Measurements from ENCODE around the gene PTK7.
A peak's percentile ranks its signal among the peaks of the same experiment; 100 is the strongest.
"Not testable (repeated sequence)": the region's sequence is repeated elsewhere in the genome, so short reads cannot be mapped to it uniquely, and the experiment has no call there.

Gene PTK7

DNA sequence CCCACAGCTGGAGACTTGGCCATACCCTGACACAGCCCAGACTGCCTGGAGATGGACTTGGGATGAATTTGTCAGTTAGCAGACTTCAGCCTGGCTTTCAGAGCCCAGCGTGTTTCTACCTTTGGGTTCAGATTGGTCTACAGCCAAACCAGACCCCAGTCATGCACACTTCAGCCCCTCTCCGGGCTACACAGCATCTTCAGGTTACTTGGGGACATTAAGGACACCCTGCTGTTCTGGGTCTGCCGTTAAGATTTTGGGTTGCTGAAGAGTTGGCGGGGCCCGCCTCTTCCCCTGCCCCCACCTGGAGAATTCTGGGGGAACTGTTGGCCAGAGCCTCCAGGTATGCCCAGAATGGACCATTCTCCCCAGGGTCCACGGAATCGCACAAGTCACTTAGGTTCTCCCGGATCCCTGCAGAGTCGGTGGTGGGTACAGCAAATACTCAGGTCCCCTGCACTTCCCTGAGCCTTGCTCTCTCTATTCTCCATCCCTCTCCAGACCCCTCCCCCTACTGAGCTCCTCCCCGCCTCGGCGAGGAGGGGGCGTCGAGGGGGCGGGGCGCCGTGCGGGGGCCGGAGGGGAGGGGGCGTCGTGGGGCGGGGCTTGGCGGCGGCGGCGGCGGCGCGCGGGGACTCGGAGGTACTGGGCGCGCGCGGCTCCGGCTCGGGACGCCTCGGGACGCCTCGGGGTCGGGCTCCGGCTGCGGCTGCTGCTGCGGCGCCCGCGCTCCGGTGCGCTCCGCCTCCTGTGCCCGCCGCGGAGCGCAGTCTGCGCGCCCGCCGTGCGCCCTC lies at the start of gene PTK7:
PTK7 (plus strand) TSS at position 645 of the 794 bp plus-strand sequence. CDS start 175 bp downstream, outside the sequence.
- H3K27ac Mint-ChIP-seq: no peak within 1 kb of the TSS
- H3K9me3 Mint-ChIP-seq: no peaks in the 10 kb centered on the region
- H3K36me3 Mint-ChIP-seq (ENCODE audit: low read depth): no peaks in the 10 kb centered on the region
- peaks cover 4% of the 10 kb centered on the region for H3K4me1 Mint-ChIP-seq (ENCODE audit: low read depth)
- peaks cover 20% of the 10 kb centered on the region for H3K27me3 Mint-ChIP-seq
- H3K4me3 Mint-ChIP-seq: peak within 1 kb of the TSS; percentile 71

DNA sequence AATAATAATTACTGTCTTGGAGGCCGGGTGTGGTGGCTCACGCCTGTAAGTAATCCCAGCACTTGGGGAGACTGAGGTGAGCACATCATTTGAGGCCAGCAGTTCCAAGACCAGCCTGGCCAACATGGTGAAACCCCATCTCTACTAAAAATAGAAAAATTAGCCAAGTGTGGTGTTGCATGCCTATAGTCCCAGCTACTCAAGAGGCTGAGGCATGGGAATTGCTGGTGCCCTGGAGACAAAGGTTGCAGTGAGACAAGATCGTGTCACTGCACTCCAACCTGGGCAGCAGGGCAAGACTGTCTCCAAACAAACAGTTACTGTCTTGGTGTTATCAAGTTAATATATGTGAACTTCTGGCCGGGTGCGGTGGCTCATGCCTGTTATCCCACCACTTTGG lies 49.7 kb upstream of the PTK7 start:
- Mint-ChIP-seq H3K4me1 (ENCODE audit: low read depth) (peaks cover 26% of the 10 kb centered on the region), H3K4me3 (no peak overlapping the region), H3K36me3 (ENCODE audit: low read depth) (peaks cover 54% of the 10 kb centered on the region), H3K9me3 (no peaks in the 10 kb centered on the region), H3K27ac (no peak overlapping the region), H3K27me3 (no peaks in the 10 kb centered on the region)

DNA sequence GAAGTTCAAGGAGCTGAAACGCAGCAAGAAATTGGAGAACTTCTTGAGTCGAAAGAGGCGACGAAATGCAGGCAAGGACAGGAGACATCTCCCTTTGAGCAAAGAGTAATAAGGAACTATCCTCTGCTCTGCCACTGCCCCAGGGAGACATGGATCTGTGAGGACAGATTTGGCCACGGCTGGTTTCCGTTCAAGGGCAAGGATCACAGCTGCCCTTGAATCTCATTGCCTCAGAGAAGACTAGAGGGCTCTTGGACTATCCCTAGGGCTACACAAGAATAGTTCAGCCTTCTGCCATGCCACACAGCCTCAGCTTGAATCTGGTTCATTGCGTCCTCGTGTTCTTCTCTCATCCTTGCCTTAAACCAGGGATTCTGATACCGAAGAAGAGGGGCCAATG lies 47.0 kb upstream of the PTK7 start:
- H3K4me1 Mint-ChIP-seq (ENCODE audit: low read depth): peaks cover 7% of the 10 kb centered on the region
- no peak overlapping the region for H3K27ac Mint-ChIP-seq
- H3K27me3 Mint-ChIP-seq: no peaks in the 10 kb centered on the region
- no peaks in the 10 kb centered on the region for H3K9me3 Mint-ChIP-seq
- H3K36me3 Mint-ChIP-seq (ENCODE audit: low read depth): peaks cover 60% of the 10 kb centered on the region
- no peak overlapping the region for H3K4me3 Mint-ChIP-seq

DNA sequence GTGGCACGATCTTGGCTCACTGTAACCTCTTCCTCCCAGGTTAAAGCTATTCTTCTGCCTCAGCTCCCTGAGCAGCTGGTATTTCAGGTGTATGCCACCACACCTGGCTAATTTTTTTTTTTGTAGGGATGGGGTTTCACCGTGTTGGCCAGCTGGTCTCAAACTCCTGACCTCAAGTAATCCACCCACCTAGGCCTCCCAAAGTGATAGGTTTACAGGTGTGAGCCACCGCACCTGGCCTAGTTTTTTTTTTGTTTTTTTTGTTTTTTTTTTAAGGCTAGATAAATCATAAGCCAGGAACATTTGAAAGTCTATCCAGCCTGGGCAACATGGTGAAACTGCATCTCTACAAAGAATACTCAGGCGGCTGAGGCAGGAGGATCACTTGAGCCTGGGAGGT lies 43.8 kb upstream of the PTK7 start:
- Mint-ChIP-seq H3K27me3 (no peaks in the 10 kb centered on the region), H3K36me3 (ENCODE audit: low read depth) (peaks cover 46% of the 10 kb centered on the region)

DNA sequence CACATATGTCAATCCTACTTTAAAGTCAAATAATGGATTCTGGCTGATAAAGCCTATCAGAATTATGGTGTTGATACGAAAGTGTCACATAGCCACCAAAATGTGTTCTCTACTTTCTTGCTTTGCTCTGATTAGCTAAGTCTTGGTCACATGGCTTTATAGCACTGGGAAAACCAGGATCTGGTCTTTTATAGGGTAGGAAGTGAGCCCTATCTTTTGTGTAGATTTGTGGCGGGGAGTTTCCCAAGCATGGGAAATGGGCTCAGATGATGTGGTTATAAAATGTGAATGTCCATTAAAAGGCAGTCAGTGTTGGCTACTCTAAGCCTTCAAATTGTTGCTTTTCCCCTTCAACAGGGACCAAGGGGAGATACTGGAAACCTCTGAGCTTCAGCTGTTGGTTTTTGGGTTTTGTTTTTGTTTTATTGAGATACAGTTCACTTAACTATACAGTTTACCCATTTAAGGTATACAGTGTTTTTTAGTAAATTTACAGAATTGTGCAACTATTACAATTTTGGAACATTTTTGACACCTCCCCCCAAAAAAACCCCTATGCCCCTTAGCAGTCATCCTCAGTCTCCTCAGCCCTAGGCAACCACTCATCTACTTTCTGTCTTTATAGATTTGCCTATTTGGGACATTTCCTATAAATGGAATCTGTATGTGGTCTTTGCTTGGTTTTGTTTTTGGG lies 42.5 kb upstream of the PTK7 start:
- H3K4me1 Mint-ChIP-seq (ENCODE audit: low read depth): no peaks in the 10 kb centered on the region
- H3K9me3 Mint-ChIP-seq: no peaks in the 10 kb centered on the region
- peak overlapping the region; percentile 27 for H3K27ac Mint-ChIP-seq
- H3K27me3 Mint-ChIP-seq: no peaks in the 10 kb centered on the region
- no peak overlapping the region for H3K4me3 Mint-ChIP-seq
- peaks cover 40% of the 10 kb centered on the region for H3K36me3 Mint-ChIP-seq (ENCODE audit: low read depth)

More for the DNA sequence above, 43.8 kb upstream of the PTK7 start:
- Mint-ChIP-seq H3K4me1 (ENCODE audit: low read depth) (no peaks in the 10 kb centered on the region), H3K9me3 (no peaks in the 10 kb centered on the region), H3K27ac (no peak overlapping the region), H3K4me3 (no peak overlapping the region)

DNA sequence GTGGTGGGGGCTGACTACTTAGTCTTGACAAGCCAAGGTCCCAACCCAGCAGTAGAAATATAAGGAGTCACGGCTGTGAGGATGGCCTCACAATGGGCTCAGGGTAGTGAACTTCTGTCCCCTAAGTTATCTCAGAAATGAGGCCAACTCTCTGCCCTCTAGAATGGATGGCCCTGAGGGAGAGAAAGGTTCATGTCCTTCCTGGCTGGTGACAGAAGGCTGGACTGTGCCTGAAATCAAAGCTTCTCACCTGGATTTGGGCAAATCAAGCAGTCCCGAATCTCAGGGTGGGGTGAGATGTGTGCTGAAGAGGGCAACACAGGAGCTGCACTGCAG lies 42.0 kb upstream of the PTK7 start:
- no peaks in the 10 kb centered on the region for H3K27me3 Mint-ChIP-seq
- no peaks in the 10 kb centered on the region for H3K4me1 Mint-ChIP-seq (ENCODE audit: low read depth)
- H3K36me3 Mint-ChIP-seq (ENCODE audit: low read depth): peaks cover 36% of the 10 kb centered on the region
- H3K4me3 Mint-ChIP-seq: no peak overlapping the region
- no peaks in the 10 kb centered on the region for H3K9me3 Mint-ChIP-seq
- no peak overlapping the region for H3K27ac Mint-ChIP-seq

DNA sequence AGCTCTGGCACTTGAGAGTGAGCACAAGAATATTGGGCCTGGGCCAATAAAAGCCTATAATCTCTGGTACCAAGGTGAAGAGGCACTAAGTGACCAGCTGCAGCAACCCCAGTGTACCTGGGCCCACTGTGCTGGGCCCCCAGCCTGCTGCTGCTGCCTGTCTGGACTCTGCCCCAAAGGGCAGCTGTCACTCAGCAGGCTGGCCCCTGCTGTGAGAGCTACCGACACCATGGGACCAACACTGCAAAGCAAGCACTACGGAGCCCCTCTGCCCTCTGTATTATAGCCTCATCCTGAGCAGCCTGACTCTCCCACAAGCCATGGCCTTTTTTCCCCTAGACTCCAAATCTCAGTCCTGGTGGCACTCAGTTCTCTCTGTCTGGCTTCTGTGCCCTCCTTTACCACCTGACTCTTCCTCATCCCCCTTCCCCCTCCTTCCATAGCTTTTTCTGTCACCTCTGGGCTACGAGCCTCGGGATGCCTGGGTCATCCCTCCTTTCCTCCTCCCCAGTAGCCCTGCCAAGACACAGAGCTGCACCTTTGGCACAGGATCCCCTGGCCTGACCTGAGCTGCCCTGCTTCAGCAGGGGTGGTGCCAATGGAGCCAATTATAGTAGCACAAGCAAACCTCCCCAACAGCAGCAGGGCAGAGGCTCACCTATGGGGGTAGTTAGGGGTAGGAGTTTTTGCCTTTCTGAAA lies 40.5 kb upstream of the PTK7 start:
- H3K9me3 Mint-ChIP-seq: no peaks in the 10 kb centered on the region
- no peak overlapping the region for H3K27ac Mint-ChIP-seq
- no peaks in the 10 kb centered on the region for H3K27me3 Mint-ChIP-seq
- H3K36me3 Mint-ChIP-seq (ENCODE audit: low read depth): peaks cover 33% of the 10 kb centered on the region
- no peaks in the 10 kb centered on the region for H3K4me1 Mint-ChIP-seq (ENCODE audit: low read depth)
- no peak overlapping the region for H3K4me3 Mint-ChIP-seq

DNA sequence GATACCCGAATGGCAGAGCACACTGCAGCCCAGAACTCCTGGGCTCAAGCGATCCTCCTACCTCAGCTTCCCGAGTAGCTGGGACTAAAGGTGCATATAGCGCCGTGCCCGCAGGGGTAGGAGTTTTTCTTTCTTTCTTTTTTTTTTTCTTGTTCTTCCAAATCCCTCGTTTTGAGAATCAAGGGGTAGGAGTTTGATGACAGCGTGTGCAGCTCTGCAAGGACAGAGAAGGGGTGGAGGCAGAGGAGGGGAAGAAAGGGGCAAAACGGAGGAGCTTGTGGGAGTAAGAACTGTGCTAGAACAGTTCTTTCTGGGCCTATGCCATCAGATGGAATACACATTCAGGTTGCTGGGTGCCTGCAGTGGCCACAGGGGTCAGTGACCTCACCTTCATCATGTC lies 39.4 kb upstream of the PTK7 start:
- H3K4me3 Mint-ChIP-seq: no peak overlapping the region
- no peaks in the 10 kb centered on the region for H3K9me3 Mint-ChIP-seq
- no peak overlapping the region for H3K27ac Mint-ChIP-seq
- peaks cover 33% of the 10 kb centered on the region for H3K36me3 Mint-ChIP-seq (ENCODE audit: low read depth)
- H3K4me1 Mint-ChIP-seq (ENCODE audit: low read depth): no peaks in the 10 kb centered on the region
- no peaks in the 10 kb centered on the region for H3K27me3 Mint-ChIP-seq

DNA sequence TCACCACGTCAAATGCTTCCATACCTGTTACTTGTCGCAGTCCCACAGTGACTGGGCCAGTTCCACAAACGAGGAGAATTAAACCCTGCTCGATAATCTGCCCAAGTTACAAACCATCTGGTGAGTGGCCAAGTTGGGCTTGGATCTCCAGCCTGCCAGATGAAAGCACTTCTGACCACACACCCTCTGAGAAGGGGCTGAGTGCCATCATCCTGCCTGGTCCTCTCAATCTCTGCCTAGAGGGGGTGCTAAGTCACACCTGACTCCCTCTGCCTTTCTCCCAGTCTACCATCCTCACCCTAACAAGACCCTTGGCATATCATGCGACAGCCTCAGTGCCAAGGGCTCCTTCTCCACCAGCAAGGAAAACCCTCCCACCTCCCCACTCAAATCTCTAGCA lies 38.9 kb upstream of the PTK7 start:
- no peaks in the 10 kb centered on the region for H3K27me3 Mint-ChIP-seq
- H3K9me3 Mint-ChIP-seq: no peaks in the 10 kb centered on the region
- H3K4me3 Mint-ChIP-seq: no peak overlapping the region
- H3K4me1 Mint-ChIP-seq (ENCODE audit: low read depth): no peaks in the 10 kb centered on the region
- peaks cover 31% of the 10 kb centered on the region for H3K36me3 Mint-ChIP-seq (ENCODE audit: low read depth)
- no peak overlapping the region for H3K27ac Mint-ChIP-seq

DNA sequence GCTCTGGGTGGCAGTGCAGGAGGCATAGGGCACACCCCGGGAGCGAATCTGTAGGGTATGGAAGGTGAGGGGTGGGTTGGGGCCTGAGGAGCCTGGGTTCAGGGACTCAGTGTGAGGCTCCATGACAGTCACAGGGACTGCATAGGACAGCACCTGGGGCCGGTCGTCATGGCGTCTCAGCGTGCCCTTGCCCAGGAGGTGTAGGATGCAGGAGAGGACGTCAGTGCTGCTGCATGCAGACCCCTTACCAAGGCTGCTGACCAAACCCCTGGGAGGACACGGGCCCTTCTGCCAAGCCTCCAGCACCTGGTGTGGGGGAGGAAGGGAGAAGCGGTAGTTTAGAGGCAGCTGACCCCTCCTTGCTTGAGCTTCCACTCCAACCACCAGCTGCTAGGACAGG lies 38.4 kb upstream of the PTK7 start:
- Mint-ChIP-seq H3K27ac (no peak overlapping the region), H3K36me3 (ENCODE audit: low read depth) (peaks cover 35% of the 10 kb centered on the region), H3K9me3 (no peaks in the 10 kb centered on the region), H3K4me3 (no peak overlapping the region), H3K4me1 (ENCODE audit: low read depth) (no peaks in the 10 kb centered on the region), H3K27me3 (no peaks in the 10 kb centered on the region)

DNA sequence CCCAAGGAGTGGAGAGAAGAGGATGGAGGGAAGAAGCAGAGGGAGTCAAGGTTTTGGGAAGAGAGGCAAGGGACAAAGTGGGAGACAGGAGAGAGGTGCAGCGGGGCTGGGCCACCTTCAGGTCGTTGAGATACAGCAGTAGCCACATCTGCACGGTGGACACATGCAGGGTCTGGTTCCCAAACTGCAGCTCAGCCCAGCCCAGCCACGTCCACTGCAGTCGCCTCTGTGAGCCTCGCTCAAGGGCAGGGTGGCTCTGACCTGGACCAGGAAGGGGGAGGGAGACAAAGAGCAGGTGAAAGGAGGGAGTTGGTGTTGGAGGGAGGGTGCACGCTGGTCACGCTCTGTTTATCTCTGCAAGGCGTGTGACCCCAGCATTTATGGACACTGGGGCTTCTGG lies 37.4 kb upstream of the PTK7 start:
- H3K4me1 Mint-ChIP-seq (ENCODE audit: low read depth): no peaks in the 10 kb centered on the region
- peaks cover 36% of the 10 kb centered on the region for H3K36me3 Mint-ChIP-seq (ENCODE audit: low read depth)
- H3K27ac Mint-ChIP-seq: no peak overlapping the region
- no peak overlapping the region for H3K4me3 Mint-ChIP-seq
- no peaks in the 10 kb centered on the region for H3K27me3 Mint-ChIP-seq
- H3K9me3 Mint-ChIP-seq: no peaks in the 10 kb centered on the region

DNA sequence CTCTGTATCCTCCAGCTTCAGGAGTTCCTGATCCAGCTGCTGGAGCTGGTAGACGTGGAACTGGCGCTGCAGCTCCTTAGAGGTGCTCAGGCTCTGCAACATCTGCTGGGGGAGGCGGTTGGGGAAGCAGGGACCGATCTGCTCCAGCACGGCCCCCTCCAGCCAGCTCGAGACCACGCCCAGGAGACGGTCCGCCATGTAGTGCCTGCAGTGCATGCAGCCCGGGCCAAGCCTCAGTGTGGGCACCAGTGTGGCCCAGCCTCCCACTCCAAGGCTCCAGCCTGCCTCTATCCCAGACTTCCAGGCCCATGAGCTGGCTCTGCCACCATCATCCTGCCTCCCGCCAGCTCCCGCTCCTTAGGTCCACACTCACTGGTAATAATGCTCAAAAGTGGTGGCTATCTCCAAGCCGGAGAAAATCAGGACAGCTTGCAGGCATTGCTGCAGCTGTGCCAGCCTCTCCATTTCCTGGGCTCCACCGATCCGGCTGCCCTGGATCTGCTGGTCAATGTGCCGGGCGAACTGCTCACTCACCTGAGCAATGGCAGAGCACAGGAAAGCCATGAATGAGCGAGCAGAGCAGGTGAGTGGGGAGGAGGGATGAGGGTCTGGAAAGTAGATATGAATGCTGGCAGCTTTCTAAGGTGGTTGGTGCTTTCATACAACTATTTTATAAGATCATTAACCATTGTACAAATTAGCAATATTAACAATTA lies 35.4 kb upstream of the PTK7 start:
- Mint-ChIP-seq H3K4me3 (no peak overlapping the region), H3K27ac (no peak overlapping the region), H3K4me1 (ENCODE audit: low read depth) (no peaks in the 10 kb centered on the region), H3K27me3 (no peaks in the 10 kb centered on the region), H3K36me3 (ENCODE audit: low read depth) (peaks cover 38% of the 10 kb centered on the region), H3K9me3 (no peaks in the 10 kb centered on the region)

DNA sequence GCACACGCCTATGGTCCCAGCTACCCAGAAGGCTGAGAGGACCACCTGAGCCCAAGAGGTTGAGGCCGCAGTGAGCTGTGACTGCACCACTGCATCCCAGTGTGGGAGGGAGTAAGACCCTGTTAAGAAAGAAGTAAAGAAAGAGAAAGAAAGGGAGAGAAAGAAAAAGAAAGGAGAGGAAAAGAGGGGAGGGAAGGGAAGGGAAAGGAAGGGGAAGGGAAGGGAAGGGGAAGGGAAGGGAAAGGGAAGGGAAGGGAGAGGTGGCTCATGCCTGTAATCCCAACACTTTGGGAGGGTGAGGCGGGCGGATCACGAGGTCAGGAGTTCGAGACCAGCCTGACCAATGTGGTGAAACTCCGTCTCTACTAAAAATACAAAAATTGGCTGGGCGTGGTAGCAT lies 34.6 kb upstream of the PTK7 start:
- not testable (repeated sequence) for H3K27ac Mint-ChIP-seq; H3K4me3 Mint-ChIP-seq; H3K9me3 Mint-ChIP-seq; H3K4me1 Mint-ChIP-seq (ENCODE audit: low read depth); H3K27me3 Mint-ChIP-seq
- H3K36me3 Mint-ChIP-seq (ENCODE audit: low read depth): peaks cover 42% of the 10 kb centered on the region

DNA sequence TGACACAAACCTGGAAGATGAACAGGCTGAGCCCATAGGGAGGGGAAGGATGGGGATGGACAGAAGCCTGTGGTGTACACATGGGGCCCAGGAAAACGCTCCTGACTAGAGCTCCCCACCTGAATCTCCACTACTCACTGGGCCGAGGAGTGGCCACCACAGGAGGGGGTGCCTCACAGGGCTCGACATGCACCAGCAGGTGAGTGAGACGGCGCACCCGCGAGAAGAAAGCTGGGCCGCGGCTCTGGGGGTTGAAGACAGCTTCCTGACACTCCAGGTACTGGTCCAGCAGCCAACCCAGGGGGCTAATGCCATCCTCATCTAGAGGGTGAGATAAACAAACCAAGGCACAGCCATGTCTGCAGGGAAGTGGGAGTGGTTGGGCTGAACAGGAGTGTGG lies 32.8 kb upstream of the PTK7 start:
- Mint-ChIP-seq H3K4me1 (ENCODE audit: low read depth) (no peaks in the 10 kb centered on the region), H3K36me3 (ENCODE audit: low read depth) (peaks cover 33% of the 10 kb centered on the region), H3K27ac (no peak overlapping the region), H3K4me3 (no peak overlapping the region), H3K27me3 (no peaks in the 10 kb centered on the region), H3K9me3 (no peaks in the 10 kb centered on the region)

All from stimulated activated naive CD8-positive, alpha-beta T cell treated with anti-CD3 and anti-CD28 coated beads, Interleukin-15, Interleukin-2, amounts not matched to agents 100 ng/mL and 50 ng/mL, for 24 hours (primary cell).